Glomerular visceral epithelial cell (primary cell): Measurements from ENCODE around the gene SND1.
"Not testable (repeated sequence)": the region's sequence is repeated elsewhere in the genome, so short reads cannot be mapped to it uniquely, and the experiment has no call there.

Experiments used
- DNase-seq: peaks from one replicate; pipeline ENCODE4 v3.0.0-alpha.2; 2016; ENCODE audit errors: extremely low spot score

Gene SND1

DNA sequence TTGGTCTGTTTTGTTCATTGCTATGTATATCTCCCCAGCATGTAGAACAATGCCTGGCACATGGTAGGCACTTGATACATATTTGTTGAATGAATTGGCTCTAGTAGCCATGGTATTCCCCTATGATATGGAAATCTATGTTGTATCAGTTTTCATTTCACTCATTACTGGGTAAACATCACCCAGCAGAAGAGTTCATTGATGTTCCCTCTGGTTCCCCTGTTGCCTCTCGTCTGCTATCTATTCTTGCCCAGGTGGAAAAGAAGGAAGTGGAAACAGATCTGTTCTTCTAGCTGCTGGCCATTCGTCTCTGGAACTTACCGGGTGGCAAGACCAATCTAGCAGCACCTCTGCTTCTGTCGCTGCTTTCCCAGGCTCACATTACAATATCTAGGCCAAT is 307.8 kb downstream of the SND1 start:
- no peak for DNase-seq

DNA sequence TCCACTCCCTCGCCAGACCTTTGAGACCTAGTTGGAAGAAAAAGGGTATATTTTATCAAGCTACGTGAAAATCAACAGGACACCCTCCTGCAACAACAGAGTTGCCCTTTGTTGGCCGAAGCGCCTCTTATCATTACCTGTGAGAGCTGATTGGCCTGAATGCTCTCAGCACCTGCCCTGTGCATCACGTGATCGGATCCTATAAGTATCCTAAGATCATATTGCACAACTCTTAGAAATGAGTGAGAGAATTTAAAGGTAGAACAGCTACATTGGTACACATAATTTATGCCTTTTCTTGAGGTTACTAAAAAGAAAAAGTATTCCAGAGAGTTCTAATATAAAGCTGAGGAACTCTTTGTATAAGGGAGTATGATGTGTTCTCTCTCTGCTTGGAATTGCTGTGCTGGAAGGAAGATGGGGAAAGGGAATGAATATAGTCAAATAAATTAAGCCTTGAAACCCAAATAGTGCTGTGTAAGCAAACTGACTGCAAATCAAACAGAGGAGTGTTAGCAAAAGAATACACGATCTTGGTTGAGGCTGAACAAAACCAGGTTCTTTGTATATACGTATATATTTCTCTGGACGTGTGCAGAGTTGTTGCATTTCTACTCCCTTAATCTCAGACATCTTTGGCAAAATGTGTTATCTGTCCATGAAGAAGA is 309.9 kb downstream of the SND1 start:
- DNase-seq = no peak

DNA sequence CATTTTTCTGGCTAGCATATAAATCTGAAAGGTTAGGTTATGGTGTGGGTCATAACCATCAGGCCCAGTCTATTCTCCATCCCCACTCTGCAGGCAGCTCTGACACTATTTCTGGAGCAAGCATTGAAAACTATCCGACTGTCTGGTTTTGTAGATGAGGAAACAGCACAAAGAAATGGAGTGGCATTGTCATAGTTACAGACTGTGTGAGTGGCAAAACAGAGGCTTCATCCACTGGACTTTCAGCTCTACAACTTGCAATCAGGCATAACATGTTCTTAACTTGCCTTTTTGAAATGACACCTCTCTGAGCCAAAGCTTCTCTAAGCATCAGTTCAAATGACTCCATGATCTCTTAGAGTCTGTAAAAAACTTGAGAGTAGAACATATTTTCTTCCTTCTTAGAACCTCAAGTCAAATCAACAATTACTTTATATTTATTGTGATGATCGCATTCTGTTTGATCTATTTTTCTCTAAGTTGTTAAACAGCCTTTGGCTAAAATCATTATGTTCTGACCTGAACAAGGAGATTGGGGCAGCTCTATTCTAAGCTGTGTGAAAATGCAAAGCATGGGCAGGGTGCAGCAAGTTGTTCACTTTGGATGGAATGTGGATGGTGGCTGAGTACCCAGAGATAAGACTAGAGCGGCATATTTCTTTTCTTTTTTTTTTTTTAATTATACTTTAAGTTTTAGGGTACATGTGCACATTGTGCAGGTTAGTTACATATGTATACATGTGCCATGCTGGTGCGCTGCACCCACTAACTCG is 310.8 kb downstream of the SND1 start:
- no peak for DNase-seq

DNA sequence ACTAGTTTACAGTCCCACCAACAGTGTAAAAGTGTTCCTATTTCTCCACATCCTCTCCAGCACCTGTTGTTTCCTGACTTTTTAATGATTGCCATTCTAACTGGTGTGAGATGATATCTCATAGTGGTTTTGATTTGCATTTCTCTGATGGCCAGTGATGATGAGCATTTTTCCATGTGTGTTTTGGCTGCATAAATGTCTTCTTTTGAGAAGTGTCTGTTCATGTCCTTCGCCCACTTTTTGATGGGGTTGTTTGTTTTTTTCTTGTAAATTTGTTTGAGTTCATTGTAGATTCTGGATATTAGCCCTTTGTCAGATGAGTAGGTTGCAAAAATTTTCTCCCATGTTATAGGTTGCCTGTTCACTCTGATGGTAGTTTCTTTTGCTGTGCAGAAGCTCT is 311.9 kb downstream of the SND1 start:
- not testable (repeated sequence) for DNase-seq

DNA sequence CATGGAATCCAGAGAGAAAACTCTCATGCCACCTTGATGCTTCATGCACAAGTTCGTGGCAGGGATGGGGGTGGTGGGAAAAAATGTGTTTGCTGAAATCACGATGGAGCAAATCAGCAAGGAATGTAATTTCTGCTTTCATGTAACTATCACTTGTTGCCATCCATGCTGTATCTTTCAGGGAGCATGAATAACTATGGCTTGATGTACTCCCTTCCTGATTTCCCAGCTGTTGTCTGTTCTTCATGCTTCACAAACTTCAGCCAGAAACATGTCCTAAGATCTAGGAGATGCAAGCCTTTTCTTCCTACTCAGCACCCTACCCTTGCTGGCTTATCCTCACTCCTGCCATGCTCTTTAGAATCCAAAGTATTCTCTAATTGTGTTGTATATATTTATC is 315.3 kb downstream of the SND1 start:
- DNase-seq = no peak

DNA sequence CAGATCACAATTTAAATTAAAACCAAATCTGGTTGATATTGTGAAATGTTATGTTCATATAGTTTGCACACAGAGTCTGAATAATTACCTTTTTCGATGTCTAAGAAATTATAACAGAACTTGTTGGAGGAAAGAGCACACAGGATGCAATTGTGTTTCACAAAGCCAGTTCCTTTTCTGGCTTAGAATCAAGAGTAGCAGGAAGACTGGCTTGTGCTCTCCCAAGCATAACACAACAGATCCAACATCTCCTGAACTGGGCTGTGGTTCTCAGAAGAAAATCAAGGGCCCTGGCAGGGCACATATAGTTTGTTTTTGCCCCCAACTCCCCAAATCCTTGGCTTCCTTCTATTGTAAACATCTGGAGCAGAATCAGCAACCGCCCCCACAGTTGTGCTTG is 316.6 kb downstream of the SND1 start:
- no peak for DNase-seq

DNA sequence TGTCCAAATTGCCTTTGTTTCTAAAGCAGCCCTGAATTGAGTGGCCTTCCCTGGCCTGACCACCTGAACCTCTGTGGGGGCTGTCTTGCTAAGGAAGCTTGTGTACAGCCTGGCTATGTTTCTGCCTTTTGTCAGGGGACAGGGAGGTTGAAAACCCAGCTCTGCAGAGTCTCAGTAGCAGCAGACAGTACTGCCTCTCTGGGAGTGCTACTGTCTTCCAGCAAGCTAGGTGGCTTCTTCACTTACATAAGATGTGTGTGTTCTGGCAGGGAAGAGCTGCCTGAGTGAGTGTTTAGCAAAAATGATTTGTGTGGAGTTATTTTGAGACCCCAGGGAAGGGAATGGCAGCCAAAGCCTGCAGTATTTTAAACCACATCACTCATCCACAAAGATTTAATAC is 321.8 kb downstream of the SND1 start:
- no peak for DNase-seq

DNA sequence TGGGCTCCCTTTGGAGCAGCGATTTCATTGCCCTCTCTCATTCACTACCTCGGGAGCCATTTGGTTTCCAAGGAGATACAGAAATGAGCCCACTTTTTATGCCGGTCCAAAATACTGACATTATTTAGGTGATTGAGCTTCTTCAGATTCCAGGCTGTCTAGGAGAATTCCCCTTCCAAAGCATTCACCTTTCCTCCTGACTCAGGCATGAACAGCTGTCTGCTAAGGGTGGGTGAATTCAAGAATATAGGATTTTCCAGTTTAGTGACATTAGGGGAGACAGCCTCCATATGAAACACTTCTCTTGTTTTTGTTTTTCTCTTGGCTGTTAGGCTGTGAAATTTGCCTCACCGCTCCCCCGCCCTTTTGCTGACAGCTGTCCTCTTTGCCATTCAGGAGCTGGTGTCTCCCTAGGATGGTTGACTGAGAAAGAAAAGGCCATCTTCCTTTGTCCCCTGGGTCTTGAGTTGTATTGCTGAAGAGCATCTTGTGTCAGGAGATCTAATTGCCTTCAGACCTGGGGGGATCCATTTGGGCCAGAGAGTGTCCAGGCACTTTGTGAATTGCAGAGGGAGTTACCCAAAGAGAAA is 322.5 kb downstream of the SND1 start:
- DNase-seq = no peak

DNA sequence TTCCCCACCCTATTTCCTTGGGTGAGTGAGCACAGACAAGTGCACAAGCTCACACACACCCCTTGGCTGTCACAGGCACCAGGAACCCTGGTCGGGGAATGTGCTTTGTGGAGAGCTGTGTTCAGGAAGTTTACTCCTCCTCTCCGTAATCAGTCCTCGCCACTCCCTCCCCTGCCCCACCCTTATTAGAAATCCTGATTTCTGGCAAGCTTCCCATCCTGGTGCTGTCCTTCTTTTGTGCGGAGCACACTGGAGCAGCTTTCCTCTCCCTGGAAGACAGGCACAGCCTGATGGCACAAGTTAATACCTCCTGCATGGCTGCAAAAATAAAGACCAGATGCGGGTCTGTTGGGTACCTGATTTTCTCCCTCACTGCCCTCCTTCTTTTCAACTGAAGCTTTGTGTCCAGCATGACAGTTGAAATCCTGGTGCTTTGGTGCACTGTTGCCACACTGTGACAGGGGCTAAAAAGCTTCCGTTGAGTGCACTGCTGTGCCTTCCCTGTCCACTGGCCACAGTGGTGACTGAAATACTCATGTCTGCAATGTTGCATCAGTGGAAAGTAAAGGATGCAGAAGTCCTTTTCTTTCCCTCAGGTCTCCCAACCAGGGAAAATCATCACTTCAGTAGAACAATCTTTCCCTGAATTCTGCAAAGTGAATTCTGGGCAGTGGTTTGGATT is 324.2 kb downstream of the SND1 start:
- no peak for DNase-seq

DNA sequence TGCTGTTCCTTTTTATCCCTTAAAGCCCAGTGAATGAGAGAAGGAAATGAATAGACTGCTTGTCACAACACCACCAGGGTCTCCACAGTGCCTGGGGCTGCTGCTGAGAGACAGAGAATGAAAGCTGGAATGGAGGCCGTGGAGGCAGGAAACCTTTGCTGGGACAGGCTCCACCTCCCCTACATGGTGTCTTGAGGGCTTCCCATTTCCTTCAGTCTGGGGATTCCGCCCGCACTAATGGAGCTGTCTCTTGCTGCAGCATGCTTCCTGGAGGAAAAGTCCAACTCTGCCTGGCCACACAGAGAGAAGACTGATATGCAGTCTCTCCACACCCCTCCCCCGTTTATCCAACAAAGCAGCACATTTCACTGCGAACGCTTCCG is 324.7 kb downstream of the SND1 start:
- no peak for DNase-seq

DNA sequence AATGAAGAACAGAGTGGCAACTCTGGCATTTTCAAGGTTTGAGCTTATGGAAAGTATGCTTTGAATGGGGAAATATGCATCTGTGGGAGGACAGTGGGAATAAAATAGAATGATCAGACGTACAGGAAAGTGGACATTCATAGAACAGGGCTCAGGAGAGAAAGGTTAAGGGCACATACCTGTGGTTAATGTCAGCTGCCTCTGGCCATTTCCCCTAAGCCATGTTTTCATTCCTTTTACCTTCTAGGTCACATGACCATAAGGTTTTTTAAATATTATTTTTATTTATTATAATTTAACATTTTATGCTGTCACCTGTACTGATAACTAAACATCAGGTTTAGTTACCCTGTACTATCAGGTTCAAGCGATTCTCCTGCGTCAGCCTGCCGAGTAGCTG is 326.4 kb downstream of the SND1 start:
- DNase-seq = no peak

DNA sequence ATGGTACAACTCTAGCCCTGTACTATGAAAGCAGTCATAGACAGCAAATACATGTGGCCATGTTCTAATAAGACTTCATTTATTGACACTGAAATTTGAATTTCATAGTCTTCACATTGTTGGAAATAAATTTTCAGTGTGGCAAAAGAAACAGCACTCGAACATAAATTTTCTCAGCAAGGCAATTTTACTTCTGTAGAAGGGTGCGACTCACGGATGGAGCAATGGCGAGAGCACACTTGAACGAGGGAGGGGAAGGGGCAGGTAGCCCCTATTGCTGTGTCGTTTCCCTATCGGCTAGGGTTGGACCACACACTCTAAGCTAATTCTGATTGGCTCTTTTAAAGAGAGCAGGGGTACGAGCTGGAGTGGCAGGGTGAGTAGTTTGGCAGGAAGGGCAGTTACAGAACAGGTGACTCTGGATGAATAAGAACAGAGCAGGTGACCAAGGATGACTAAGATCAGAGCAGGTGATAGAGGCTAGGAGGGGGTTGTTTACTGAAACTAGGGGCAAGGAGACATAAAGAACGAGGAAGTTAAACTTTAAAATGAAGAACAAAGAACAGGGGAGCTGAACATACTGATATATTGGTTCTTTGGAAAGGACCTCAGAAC is 327.2 kb downstream of the SND1 start:
- no peak for DNase-seq

DNA sequence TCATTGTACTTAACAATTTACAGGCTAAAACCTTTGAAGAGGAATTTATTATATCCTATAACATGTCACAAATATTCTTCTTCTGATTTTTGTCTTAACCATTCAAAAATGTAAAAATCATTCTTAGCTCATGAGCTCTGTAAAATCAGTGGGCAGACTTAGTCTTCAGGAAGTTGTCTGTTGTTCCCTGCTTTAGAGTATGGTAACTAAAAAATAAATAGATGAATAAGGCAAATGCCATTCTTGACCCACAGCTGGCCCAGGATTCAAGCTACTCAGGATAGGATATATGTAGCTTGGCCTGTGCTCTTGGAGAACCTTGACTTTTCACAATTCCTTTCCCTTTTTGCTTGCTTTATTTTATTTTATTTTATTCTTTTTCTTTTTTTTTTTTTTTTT is 327.7 kb downstream of the SND1 start:
- no peak for DNase-seq

DNA sequence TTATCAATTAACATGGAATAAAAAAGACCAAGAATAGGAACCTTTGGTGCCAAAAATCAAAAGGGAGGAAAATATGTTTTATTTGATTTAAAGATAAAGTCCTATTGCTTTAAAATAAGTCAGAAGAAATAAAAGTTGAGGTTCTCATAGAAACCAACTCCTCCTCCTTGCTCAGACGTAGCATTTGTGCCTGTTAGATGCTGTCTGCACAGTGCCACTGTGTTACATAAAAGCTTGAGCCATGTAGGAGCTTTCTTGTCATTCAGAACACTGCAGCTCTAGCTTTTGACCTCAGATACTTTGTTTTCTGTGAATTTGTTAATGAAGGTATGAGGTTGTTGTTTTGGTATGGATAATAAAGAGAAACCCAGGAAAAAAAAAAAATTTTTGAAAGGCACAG is 328.9 kb downstream of the SND1 start:
- DNase-seq = no peak

DNA sequence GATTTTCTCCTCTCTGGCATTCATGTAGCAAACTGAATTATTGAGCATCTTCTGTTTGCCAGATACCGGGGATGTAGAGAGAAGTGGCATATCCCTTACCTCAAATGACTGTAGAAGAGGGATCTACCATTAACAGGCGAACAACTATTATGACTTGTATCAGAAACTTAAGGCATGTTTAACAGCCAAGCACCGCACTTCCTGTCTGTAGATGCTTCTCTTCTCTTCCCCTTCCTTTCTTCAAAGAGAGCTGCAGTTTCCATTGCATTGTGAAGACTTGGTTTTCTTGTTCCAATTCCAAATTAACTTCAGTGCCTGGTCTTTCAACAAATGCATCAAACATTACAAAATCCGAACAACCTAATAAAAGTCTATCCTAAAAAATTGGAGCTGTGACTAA is 330.0 kb downstream of the SND1 start:
- DNase-seq = no peak

DNA sequence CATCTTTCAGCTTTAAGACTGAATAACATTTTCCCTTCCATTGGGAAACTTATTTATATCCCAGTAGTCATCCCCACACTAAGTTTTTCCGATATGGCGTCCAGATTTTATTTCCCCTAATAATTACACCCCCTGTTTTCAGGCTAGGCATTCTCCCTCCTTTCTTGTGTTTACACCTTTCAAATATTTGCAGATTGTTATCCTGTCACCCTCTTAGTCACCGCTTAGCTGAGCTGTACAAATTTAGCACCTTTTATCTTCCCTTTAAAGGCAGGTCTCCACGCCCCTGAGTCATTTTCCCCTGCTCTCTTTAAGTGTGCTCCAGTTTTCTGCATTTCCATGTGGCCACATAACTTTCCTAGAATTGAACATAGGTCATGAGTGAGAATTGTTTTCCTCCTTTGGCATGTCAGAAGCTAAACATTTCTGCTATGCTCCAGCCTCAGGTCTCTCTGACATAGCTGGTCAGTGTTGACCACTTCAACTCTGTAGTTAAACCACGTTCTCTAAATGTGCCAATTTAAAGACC is 331.9 kb downstream of the SND1 start:
- DNase-seq = no peak

DNA sequence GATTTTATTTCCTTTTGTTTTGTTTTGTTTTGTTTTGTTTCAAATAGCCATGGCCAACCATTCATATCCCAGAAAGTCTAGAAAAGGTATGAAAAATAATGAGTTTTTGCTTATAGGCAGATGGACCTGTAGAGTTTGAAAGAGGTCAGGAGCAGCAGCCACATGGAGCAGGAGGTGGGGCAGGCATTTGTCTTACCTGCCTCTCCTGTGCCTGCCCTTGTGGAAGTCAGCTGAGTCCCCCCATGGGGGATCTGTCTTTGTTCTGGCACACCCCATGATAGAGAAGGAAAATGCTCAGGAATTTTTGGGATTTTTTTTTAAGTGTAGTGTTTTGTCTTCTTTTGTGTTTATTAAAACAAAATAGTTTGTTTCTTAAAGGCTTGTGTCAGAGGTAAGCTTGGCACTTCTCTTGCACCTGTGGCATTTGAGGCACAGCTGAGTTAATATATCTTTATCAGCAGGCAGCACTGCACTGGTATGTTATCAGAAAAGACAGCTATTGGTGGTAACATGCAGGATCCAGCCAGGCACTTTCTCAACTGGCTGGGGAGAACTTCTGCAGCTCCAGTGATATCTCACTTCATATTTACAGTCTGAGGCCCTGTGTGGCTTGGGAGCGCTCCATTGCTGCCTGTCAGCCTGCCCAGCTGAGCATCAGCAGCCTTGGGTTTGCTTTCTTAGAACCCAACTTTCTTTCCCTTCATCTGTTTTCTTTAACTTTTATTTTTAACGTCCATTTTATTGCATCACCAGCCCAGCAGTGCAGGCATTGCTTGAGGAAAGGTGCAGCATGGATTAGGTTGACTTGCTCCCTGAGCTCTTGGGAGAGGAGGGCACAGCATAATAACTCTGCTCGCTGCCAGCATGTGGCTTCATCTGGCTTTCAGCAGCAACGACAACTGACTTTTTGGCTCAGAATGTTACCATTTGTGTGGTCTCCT is 334.9 kb downstream of the SND1 start:
- no peak for DNase-seq

DNA sequence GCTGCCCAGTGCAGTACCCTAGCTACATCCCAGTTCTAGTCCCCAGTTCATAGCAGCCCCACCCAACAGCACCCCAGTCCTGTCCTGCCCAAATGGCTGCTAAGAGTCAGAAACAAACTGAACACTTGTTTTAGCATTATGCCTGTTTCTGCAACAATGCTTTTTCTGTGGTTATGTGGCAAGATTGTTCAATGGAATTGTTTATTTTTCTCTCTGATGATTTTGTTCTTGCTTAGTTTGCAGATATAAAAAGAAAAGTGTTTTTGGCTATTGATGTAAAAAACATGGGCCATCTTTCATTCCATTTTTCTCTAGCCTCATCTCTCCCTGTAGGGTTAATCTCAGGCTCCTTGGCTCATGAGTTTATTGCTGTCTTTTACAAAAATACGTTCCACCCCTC is 336.8 kb downstream of the SND1 start:
- DNase-seq = no peak

DNA sequence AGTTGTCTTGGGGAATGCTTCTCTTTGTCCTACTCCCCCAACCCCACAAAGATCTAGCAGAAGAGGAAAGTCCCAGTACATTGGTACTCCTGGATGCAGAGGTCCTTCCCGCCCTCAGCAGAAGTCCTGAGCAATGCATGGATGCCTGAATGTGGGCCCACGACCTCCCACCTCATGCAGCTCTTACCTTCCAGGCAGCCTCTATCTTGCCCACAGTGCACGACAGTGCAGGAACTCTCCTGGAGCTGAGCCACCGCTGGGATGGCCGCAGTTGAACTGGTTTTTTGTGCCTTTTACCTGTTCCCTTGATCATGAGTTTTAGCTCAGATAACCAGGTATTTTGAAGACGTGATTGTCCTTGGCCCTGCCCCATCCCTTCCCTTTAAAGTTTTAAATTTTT is 341.3 kb downstream of the SND1 start:
- no peak for DNase-seq

DNA sequence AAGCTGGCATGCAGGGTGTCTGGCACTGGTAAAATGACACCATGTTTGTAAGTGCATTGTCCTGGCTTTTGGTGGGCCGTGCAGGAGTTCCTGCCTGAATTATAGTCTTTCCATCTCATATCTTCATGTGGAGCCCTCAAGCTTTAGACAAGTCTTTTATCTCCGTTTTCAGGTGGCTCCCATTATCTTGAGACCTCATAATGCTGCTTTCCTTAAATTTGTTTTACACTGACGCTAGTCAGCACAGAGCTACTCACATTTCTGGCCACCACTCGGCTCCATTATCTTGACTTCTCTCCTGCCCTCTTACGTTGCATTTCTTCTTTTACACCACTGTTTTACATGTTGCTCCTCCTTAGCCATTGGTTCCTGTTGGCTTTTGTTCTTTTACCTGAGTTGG is 342.0 kb downstream of the SND1 start:
- DNase-seq = no peak
